Fibroblast of the aortic adventitia (primary cell): ENCODE results near the gene ARHGAP26. TPM values are rescaled to one million over a fixed set of nuclear protein-coding genes. Genes with fewer than 3 reads are reported as not detected.
A peak's percentile ranks its signal among the peaks of the same experiment; 100 is the strongest.
"Not testable (repeated sequence)": the region's sequence is repeated elsewhere in the genome, so short reads cannot be mapped to it uniquely, and the experiment has no call there.

ENCODE experiments used
- DNase-seq: peaks from one replicate; pipeline ENCODE4 v3.0.0-alpha.2; 2010; ENCODE audit warnings: low read depth
- H3K4me3 ChIP-seq: 2 replicates; pipeline ENCODE4 v1.5.1; 2011; ENCODE audit warnings: low read depth, mild to moderate bottlenecking, control low read depth, low read length, moderate library complexity
- CTCF ChIP-seq: IDR thresholded peaks from 2 replicates; pipeline ENCODE4 v1.5.1; 2011; ENCODE audit warnings: mild to moderate bottlenecking, low read length, control low read depth, inconsistent platforms; ENCODE audit not compliant: insufficient read depth
- total RNA-seq: library from RNA; depleted of rRNA; stranded (reverse); fragments of >200 nt; gene quantifications from 2 replicates; pipeline ENCODE4 v1.2.3, GENCODE V29; 2012; ENCODE audit warnings: low replicate concordance

The ARHGAP26 gene
- total RNA-seq, 1 donor = 9.0 TPM

- TF ChIP-seq CTCF = no peak
- H3K4me3 ChIP-seq = no peak overlapping the region
- no peak for DNase-seq
These were observed 316.4 kb downstream of the ARHGAP26 start for GRCh38 chr5:143086546-143086907.

GRCh38 chr5:143086908-143087637 lies 316.9 kb downstream of the ARHGAP26 start:
- H3K4me3 ChIP-seq = no peak overlapping the region
- DNase-seq = no peak
- no peak for TF ChIP-seq CTCF

- not testable (repeated sequence) for H3K4me3 ChIP-seq, DNase-seq
These were observed 318.5 kb downstream of the ARHGAP26 start for GRCh38 chr5:143088702-143089101.

- not testable (repeated sequence) for DNase-seq, H3K4me3 ChIP-seq
These were observed 319.9 kb downstream of the ARHGAP26 start for GRCh38 chr5:143090044-143090443.

GRCh38 chr5:143092711-143093451 lies 322.7 kb downstream of the ARHGAP26 start:
- not testable (repeated sequence) for H3K4me3 ChIP-seq, DNase-seq

- DNase-seq = no peak
- no peak for TF ChIP-seq CTCF
- no peak overlapping the region for H3K4me3 ChIP-seq
These were observed 323.4 kb downstream of the ARHGAP26 start for GRCh38 chr5:143093452-143094086.

GRCh38 chr5:143094087-143094521 lies 323.9 kb downstream of the ARHGAP26 start:
- DNase-seq = peak; percentile 50
- TF ChIP-seq CTCF = peak; percentile 6
- H3K4me3 ChIP-seq = peak overlapping the region; percentile 28

- not testable (repeated sequence) for DNase-seq, H3K4me3 ChIP-seq
These were observed 324.4 kb downstream of the ARHGAP26 start for GRCh38 chr5:143094608-143095007.

- no peak for TF ChIP-seq CTCF
- no peak overlapping the region for H3K4me3 ChIP-seq
- no peak for DNase-seq
These were observed 330.9 kb downstream of the ARHGAP26 start for GRCh38 chr5:143101121-143101520.
